WTC11 (cell line): ENCODE data around the gene SRPRB. TPM values are rescaled to one million over a fixed set of nuclear protein-coding genes. Genes with fewer than 3 reads are reported as not detected.

Source experiments
- ATAC-seq: fragments of 200-7000 bp; cut with Tn5 transposase; 2 replicates; pipeline ENCODE4 v1.10.0; 2021; ENCODE audit warnings: mild to moderate bottlenecking, moderate library complexity
- CTCF ChIA-PET: fragments of 300-600 bp; sonication (Branson Sonifier 250); formaldehyde crosslinking; loops from one replicate; lab custom pipeline; 2021; ENCODE audit warnings: antibody characterized with exemption; lab: Charles Lee
- POLR2A ChIA-PET: fragments of 350-600 bp; sonication (Branson Sonifier 250); formaldehyde crosslinking; loops from one replicate; lab custom pipeline; 2021; ENCODE audit warnings: antibody characterized with exemption; lab: Charles Lee
- DNase-seq: peaks from one replicate; pipeline ENCODE4 v3.0.0; 2021; ENCODE audit warnings: low spot score
- H3K27ac Mint-ChIP-seq: 2 replicates; pipeline ENCODE4 v1.8.0; 2021; ENCODE audit warnings: mixed read lengths
- H3K27me3 Mint-ChIP-seq: 2 replicates; pipeline ENCODE4 v1.8.0; 2021; ENCODE audit warnings: low read depth, mild to moderate bottlenecking, moderate library complexity, mixed read lengths
- H3K36me3 Mint-ChIP-seq: 2 replicates; pipeline ENCODE4 v1.8.0; 2021; ENCODE audit warnings: mixed read lengths
- H3K4me1 Mint-ChIP-seq: 2 replicates; pipeline ENCODE4 v1.8.0; 2022; ENCODE audit warnings: mixed read lengths
- H3K4me3 Mint-ChIP-seq: 2 replicates; pipeline ENCODE4 v1.8.0; 2021; ENCODE audit warnings: mild to moderate bottlenecking, moderate library complexity, mixed read lengths
- H3K9me3 Mint-ChIP-seq: 2 replicates; pipeline ENCODE4 v1.8.0; 2021; ENCODE audit warnings: mixed read lengths
- ATF1 ChIP-seq: sonication (generic); formaldehyde crosslinking; IDR thresholded peaks from 2 replicates; pipeline ENCODE4 v1.8.1; 2023; ENCODE audit warnings: mild to moderate bottlenecking, moderate library complexity, missing genetic modification reagents
- CBFB ChIP-seq: sonication (generic); formaldehyde crosslinking; IDR thresholded peaks from 2 replicates; pipeline ENCODE4 v1.8.1; 2022; ENCODE audit warnings: mild to moderate bottlenecking, low read depth, missing genetic modification reagents
- FOXJ3 ChIP-seq: sonication (generic); formaldehyde crosslinking; IDR thresholded peaks from 2 replicates; pipeline ENCODE4 v1.9.0; 2021; ENCODE audit warnings: missing genetic modification reagents, mild to moderate bottlenecking, borderline replicate concordance
- FOXP1 ChIP-seq: sonication (generic); formaldehyde crosslinking; IDR thresholded peaks from 2 replicates; pipeline ENCODE4 v1.8.0; 2022; ENCODE audit warnings: missing genetic modification reagents, mild to moderate bottlenecking, moderate library complexity, borderline replicate concordance
- JAZF1 ChIP-seq: fragments of 250-450 bp; sonication (Bioruptor Pico); IDR thresholded peaks from 2 replicates; pipeline ENCODE4 v1.9.0; 2021; ENCODE audit warnings: moderate library complexity, mild to moderate bottlenecking, inconsistent platforms
- NFATC4 ChIP-seq: fragments of 250-450 bp; sonication (Bioruptor Pico); IDR thresholded peaks from 2 replicates; pipeline ENCODE4 v1.9.0; 2021; ENCODE audit warnings: mild to moderate bottlenecking
- NFE2L1 ChIP-seq: sonication (generic); formaldehyde crosslinking; IDR thresholded peaks from 2 replicates; pipeline ENCODE4 v1.8.1; 2023; ENCODE audit warnings: missing genetic modification reagents
- NFYB ChIP-seq: sonication (generic); formaldehyde crosslinking; conservative IDR thresholded peaks from 2 replicates; pipeline ENCODE4 v1.8.0; 2022; ENCODE audit warnings: low read depth, missing genetic modification reagents
- PRRX2 ChIP-seq: fragments of 250-450 bp; sonication (Bioruptor Pico); IDR thresholded peaks from 2 replicates; pipeline ENCODE4 v1.8.0; 2021; ENCODE audit warnings: mild to moderate bottlenecking
- SP1 ChIP-seq: sonication (generic); formaldehyde crosslinking; conservative IDR thresholded peaks from 2 replicates; pipeline ENCODE4 v1.8.1; 2022; ENCODE audit warnings: missing genetic modification reagents
- TEAD1 ChIP-seq: sonication (generic); formaldehyde crosslinking; IDR thresholded peaks from 2 replicates; pipeline ENCODE4 v1.8.0; 2022; ENCODE audit warnings: mild to moderate bottlenecking, missing genetic modification reagents
- TEAD4 ChIP-seq: sonication (generic); formaldehyde crosslinking; IDR thresholded peaks from 2 replicates; pipeline ENCODE4 v1.8.0; 2022; ENCODE audit warnings: mild to moderate bottlenecking, missing genetic modification reagents
- TP53 ChIP-seq: sonication (generic); formaldehyde crosslinking; IDR thresholded peaks from 2 replicates; pipeline ENCODE4 v1.8.1; 2023; ENCODE audit warnings: mild to moderate bottlenecking, missing genetic modification reagents
- ZNF121 ChIP-seq: sonication (generic); formaldehyde crosslinking; IDR thresholded peaks from 2 replicates; pipeline ENCODE4 v1.8.0; 2023; ENCODE audit warnings: missing genetic modification reagents
- ZNF138 ChIP-seq: sonication (generic); formaldehyde crosslinking; conservative IDR thresholded peaks from 2 replicates; pipeline ENCODE4 v1.8.1; 2022; ENCODE audit warnings: mild to moderate bottlenecking, moderate library complexity, missing genetic modification reagents
- ZNF263 ChIP-seq: sonication (generic); formaldehyde crosslinking; IDR thresholded peaks from 2 replicates; pipeline ENCODE4 v1.8.1; 2022; ENCODE audit warnings: low read depth, mild to moderate bottlenecking, moderate library complexity, missing genetic modification reagents
- ZNF396 ChIP-seq: fragments of 250-450 bp; sonication (Bioruptor Pico); IDR thresholded peaks from 2 replicates; pipeline ENCODE4 v1.8.0; 2021; ENCODE audit warnings: mild to moderate bottlenecking, moderate library complexity, borderline replicate concordance
- total RNA-seq: library from RNA; stranded (reverse); gene quantifications from 3 replicates; pipeline ENCODE4 v1.2.3, GENCODE V29; 2021
- TF ChIP-seq, protein P1 (sequence below): sonication (generic); formaldehyde crosslinking; IDR thresholded peaks from 2 replicates; pipeline ENCODE4 v1.8.0; 2022; ENCODE audit warnings: mild to moderate bottlenecking, missing genetic modification reagents
- TF ChIP-seq, protein P2 (sequence below): sonication (generic); formaldehyde crosslinking; IDR thresholded peaks from 2 replicates; pipeline ENCODE4 v1.8.1; 2023; ENCODE audit warnings: mild to moderate bottlenecking, missing genetic modification reagents, borderline replicate concordance
- TF ChIP-seq, protein P3 (sequence below): sonication (generic); formaldehyde crosslinking; conservative IDR thresholded peaks from 2 replicates; pipeline ENCODE4 v1.8.1; 2023; ENCODE audit warnings: mild to moderate bottlenecking, low read depth, missing genetic modification reagents, moderate library complexity
- TF ChIP-seq, protein P4 (sequence below): sonication (generic); formaldehyde crosslinking; IDR thresholded peaks from 2 replicates; pipeline ENCODE4 v1.8.0; 2022; ENCODE audit warnings: mild to moderate bottlenecking, missing genetic modification reagents
- TF ChIP-seq, protein P5 (sequence below): sonication (generic); formaldehyde crosslinking; IDR thresholded peaks from 2 replicates; pipeline ENCODE4 v1.8.1; 2022; ENCODE audit warnings: mild to moderate bottlenecking, missing genetic modification reagents, moderate library complexity, borderline replicate concordance
- TF ChIP-seq, protein P6 (sequence below): sonication (generic); formaldehyde crosslinking; IDR thresholded peaks from 2 replicates; pipeline ENCODE4 v1.8.1; 2022; ENCODE audit warnings: missing genetic modification reagents, borderline replicate concordance

SRPRB gene
- total RNA-seq, 1 experiment from 2014 or later, result 40.9 TPM

DNA sequence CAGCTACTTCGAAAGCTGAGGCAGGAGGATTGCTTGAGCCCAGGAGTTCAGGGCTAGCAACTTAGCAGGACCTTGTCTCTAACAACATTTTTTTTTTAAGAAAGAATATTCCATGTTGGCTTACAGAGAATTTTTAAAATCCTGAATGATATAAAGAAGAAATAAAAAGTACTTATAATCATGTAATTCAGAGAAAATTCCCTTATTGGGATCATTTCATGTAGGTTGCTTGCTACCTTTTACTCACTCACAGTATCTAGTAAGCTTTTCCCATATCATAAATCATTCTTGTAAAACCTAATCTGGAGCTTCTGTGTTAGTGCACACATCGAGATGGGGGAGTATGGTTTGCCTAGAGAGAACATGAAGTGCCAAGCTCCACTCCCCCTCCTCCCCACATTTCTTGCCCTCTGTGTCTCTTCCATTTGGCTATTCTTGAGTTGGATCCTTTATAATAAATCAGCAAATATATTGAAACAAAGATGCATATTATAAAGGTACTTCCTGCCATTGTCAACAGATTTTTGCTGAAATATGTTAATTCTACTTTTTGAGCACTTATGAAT is 45.8 kb upstream of the SRPRB start (continued):
- no peak for TF ChIP-seq CBFB (CRISPR knock-in tag)
- TF ChIP-seq NFE2L1, result no peak
- no peak for TF ChIP-seq FOXP1 (CRISPR knock-in tag)
- no peak for TF ChIP-seq NFYB (CRISPR knock-in tag)
- TF ChIP-seq ZNF138, result no peak
- TF ChIP-seq TP53 (CRISPR knock-in tag), result no peak
- TF ChIP-seq, protein P1, sequence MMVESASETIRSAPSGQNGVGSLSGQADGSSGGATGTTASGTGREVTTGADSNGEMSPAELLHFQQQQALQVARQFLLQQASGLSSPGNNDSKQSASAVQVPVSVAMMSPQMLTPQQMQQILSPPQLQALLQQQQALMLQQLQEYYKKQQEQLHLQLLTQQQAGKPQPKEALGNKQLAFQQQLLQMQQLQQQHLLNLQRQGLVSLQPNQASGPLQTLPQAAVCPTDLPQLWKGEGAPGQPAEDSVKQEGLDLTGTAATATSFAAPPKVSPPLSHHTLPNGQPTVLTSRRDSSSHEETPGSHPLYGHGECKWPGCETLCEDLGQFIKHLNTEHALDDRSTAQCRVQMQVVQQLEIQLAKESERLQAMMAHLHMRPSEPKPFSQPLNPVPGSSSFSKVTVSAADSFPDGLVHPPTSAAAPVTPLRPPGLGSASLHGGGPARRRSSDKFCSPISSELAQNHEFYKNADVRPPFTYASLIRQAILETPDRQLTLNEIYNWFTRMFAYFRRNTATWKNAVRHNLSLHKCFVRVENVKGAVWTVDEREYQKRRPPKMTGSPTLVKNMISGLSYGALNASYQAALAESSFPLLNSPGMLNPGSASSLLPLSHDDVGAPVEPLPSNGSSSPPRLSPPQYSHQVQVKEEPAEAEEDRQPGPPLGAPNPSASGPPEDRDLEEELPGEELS, result no peak
- TF ChIP-seq ZNF396 (CRISPR knock-in tag), result no peak
- no peak for TF ChIP-seq ATF1 (CRISPR knock-in tag)
- TF ChIP-seq PRRX2, result no peak
- TF ChIP-seq, protein P2, sequence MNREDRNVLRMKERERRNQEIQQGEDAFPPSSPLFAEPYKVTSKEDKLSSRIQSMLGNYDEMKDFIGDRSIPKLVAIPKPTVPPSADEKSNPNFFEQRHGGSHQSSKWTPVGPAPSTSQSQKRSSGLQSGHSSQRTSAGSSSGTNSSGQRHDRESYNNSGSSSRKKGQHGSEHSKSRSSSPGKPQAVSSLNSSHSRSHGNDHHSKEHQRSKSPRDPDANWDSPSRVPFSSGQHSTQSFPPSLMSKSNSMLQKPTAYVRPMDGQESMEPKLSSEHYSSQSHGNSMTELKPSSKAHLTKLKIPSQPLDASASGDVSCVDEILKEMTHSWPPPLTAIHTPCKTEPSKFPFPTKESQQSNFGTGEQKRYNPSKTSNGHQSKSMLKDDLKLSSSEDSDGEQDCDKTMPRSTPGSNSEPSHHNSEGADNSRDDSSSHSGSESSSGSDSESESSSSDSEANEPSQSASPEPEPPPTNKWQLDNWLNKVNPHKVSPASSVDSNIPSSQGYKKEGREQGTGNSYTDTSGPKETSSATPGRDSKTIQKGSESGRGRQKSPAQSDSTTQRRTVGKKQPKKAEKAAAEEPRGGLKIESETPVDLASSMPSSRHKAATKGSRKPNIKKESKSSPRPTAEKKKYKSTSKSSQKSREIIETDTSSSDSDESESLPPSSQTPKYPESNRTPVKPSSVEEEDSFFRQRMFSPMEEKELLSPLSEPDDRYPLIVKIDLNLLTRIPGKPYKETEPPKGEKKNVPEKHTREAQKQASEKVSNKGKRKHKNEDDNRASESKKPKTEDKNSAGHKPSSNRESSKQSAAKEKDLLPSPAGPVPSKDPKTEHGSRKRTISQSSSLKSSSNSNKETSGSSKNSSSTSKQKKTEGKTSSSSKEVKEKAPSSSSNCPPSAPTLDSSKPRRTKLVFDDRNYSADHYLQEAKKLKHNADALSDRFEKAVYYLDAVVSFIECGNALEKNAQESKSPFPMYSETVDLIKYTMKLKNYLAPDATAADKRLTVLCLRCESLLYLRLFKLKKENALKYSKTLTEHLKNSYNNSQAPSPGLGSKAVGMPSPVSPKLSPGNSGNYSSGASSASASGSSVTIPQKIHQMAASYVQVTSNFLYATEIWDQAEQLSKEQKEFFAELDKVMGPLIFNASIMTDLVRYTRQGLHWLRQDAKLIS (CRISPR knock-in tag), result no peak
- TF ChIP-seq, protein P3, sequence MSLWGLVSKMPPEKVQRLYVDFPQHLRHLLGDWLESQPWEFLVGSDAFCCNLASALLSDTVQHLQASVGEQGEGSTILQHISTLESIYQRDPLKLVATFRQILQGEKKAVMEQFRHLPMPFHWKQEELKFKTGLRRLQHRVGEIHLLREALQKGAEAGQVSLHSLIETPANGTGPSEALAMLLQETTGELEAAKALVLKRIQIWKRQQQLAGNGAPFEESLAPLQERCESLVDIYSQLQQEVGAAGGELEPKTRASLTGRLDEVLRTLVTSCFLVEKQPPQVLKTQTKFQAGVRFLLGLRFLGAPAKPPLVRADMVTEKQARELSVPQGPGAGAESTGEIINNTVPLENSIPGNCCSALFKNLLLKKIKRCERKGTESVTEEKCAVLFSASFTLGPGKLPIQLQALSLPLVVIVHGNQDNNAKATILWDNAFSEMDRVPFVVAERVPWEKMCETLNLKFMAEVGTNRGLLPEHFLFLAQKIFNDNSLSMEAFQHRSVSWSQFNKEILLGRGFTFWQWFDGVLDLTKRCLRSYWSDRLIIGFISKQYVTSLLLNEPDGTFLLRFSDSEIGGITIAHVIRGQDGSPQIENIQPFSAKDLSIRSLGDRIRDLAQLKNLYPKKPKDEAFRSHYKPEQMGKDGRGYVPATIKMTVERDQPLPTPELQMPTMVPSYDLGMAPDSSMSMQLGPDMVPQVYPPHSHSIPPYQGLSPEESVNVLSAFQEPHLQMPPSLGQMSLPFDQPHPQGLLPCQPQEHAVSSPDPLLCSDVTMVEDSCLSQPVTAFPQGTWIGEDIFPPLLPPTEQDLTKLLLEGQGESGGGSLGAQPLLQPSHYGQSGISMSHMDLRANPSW, result no peak
- TF ChIP-seq JAZF1 (CRISPR knock-in tag), result no peak

DNA sequence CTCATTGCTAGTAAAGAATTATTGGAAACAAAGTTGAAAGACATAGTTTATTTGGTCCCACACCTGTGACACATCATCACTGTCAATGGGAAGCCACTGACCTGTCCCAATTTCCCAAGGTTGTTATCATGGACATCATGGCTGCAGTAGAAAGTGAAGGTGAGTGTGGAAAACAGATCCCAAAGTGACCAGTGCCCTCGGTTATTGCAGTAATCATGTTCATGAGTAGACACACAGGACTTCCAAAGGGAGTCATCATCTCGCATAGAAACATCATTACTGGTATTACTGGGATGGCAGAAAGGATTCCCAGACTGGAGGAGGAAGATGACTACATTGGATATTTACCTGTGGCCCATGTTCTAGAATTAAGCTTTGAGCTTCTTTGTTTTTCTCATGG is 44.7 kb upstream of the SRPRB start:
- H3K4me1 Mint-ChIP-seq, result peaks cover 18% of the 10 kb centered on the region
- ChIA-PET POLR2A (no interaction called here), CTCF (no interaction called here)

More for the DNA sequence above, 44.7 kb upstream of the SRPRB start:
- H3K4me3 Mint-ChIP-seq, result no peak overlapping the region
- no peak for ATAC-seq
- TF ChIP-seq ZNF263, result no peak
- TF ChIP-seq, protein P4, sequence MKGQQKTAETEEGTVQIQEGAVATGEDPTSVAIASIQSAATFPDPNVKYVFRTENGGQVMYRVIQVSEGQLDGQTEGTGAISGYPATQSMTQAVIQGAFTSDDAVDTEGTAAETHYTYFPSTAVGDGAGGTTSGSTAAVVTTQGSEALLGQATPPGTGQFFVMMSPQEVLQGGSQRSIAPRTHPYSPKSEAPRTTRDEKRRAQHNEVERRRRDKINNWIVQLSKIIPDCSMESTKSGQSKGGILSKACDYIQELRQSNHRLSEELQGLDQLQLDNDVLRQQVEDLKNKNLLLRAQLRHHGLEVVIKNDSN (CRISPR knock-in tag), result no peak
- no peak for TF ChIP-seq NFATC4
- no peak for TF ChIP-seq FOXP1 (CRISPR knock-in tag)
- TF ChIP-seq TEAD1, result no peak
- TF ChIP-seq, protein P5, sequence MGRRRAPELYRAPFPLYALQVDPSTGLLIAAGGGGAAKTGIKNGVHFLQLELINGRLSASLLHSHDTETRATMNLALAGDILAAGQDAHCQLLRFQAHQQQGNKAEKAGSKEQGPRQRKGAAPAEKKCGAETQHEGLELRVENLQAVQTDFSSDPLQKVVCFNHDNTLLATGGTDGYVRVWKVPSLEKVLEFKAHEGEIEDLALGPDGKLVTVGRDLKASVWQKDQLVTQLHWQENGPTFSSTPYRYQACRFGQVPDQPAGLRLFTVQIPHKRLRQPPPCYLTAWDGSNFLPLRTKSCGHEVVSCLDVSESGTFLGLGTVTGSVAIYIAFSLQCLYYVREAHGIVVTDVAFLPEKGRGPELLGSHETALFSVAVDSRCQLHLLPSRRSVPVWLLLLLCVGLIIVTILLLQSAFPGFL (CRISPR knock-in tag), result no peak
- TF ChIP-seq SP1 (CRISPR knock-in tag), result no peak
- TF ChIP-seq ZNF121 (CRISPR knock-in tag), result no peak
- TF ChIP-seq FOXJ3 (CRISPR knock-in tag), result no peak
- TF ChIP-seq, protein P6, sequence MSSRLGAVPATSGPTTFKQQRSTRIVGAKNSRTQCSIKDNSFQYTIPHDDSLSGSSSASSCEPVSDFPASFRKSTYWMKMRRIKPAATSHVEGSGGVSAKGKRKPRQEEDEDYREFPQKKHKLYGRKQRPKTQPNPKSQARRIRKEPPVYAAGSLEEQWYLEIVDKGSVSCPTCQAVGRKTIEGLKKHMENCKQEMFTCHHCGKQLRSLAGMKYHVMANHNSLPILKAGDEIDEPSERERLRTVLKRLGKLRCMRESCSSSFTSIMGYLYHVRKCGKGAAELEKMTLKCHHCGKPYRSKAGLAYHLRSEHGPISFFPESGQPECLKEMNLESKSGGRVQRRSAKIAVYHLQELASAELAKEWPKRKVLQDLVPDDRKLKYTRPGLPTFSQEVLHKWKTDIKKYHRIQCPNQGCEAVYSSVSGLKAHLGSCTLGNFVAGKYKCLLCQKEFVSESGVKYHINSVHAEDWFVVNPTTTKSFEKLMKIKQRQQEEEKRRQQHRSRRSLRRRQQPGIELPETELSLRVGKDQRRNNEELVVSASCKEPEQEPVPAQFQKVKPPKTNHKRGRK (CRISPR knock-in tag), result no peak
- TF ChIP-seq JAZF1 (CRISPR knock-in tag), result no peak
- TF ChIP-seq TEAD4 (CRISPR knock-in tag), result no peak
- no peak overlapping the region for H3K27ac Mint-ChIP-seq
- no peaks in the 10 kb centered on the region; the same call in 1 of the 2 replicates for H3K27me3 Mint-ChIP-seq
- no peaks in the 10 kb centered on the region for H3K9me3 Mint-ChIP-seq
- DNase-seq, result no peak
- H3K36me3 Mint-ChIP-seq, result no peaks in the 10 kb centered on the region
